ENCODE results near the gene GORASP2. TPM values are rescaled to one million over a fixed set of nuclear protein-coding genes. Genes with fewer than 3 reads are reported as not detected.

The GORASP2 gene
- total RNA-seq, result 117 to 126 TPM (median 125 TPM) in 3 replicates
- long read RNA-seq, transcript GORASP2-201 (10 exons, 3,173 nt), result major isoform, 324 of 357 reads
- long read RNA-seq, partial matches to known transcripts, result 2 of 357 reads
- long read RNA-seq, other reads (novel, unspliced or antisense), result 28 of 357 reads

- peak; percentile 93 for TF ChIP-seq CTCF (IDR thresholded peaks at IDR 0.05)
- DNase-seq (ENCODE audit: low spot score), result peak; percentile 99
- Mint-ChIP-seq H3K36me3 (ENCODE audit: low read depth) (peaks cover 3% of the 10 kb centered on the region), H3K4me1 (ENCODE audit: low read depth) (peaks cover 44% of the 10 kb centered on the region), H3K27me3 (ENCODE audit: low read depth) (no peaks in the 10 kb centered on the region), H3K9me3 (ENCODE audit: low read depth) (no peaks in the 10 kb centered on the region), H3K4me3 (ENCODE audit: unreplicated experiment) (peak within 1 kb of the TSS; percentile 97), H3K27ac (ENCODE audit: unreplicated experiment) (peak within 1 kb of the TSS; percentile 97)
These were observed at the start of gene GORASP2 for GRCh38 chr2:170928824-170929685. GORASP2 (plus strand) TSS chr2:170929253; CDS start chr2:170929341, 88 bp downstream.

- Mint-ChIP-seq H3K27me3 (ENCODE audit: low read depth) (peaks cover 25% of the 10 kb centered on the region), H3K4me3 (ENCODE audit: unreplicated experiment) (no peak overlapping the region), H3K4me1 (ENCODE audit: low read depth) (no peaks in the 10 kb centered on the region)
These were observed 47.2 kb upstream of the GORASP2 start for GRCh38 chr2:170881840-170882239.

GRCh38 chr2:170882758-170883157 lies 46.3 kb upstream of the GORASP2 start:
- Mint-ChIP-seq H3K4me3 (ENCODE audit: unreplicated experiment) (no peak overlapping the region), H3K9me3 (ENCODE audit: low read depth) (no peaks in the 10 kb centered on the region)
- no peak for DNase-seq (ENCODE audit: low spot score)

More at GRCh38 chr2:170881840-170882239, 47.2 kb upstream of the GORASP2 start:
- Mint-ChIP-seq H3K27ac (ENCODE audit: unreplicated experiment) (no peak overlapping the region), H3K36me3 (ENCODE audit: low read depth) (no peaks in the 10 kb centered on the region), H3K9me3 (ENCODE audit: low read depth) (no peaks in the 10 kb centered on the region)
- DNase-seq (ENCODE audit: low spot score), result no peak
- no peak for TF ChIP-seq CTCF (IDR thresholded peaks at IDR 0.05)

GRCh38 chr2:170883683-170884082 lies 45.4 kb upstream of the GORASP2 start:
- Mint-ChIP-seq H3K27ac (ENCODE audit: unreplicated experiment) (no peak overlapping the region), H3K9me3 (ENCODE audit: low read depth) (no peaks in the 10 kb centered on the region), H3K27me3 (ENCODE audit: low read depth) (peaks cover 25% of the 10 kb centered on the region), H3K36me3 (ENCODE audit: low read depth) (no peaks in the 10 kb centered on the region), H3K4me3 (ENCODE audit: unreplicated experiment) (no peak overlapping the region), H3K4me1 (ENCODE audit: low read depth) (no peaks in the 10 kb centered on the region)
- no peak for DNase-seq (ENCODE audit: low spot score)
- no peak for TF ChIP-seq CTCF (IDR thresholded peaks at IDR 0.05)

More at GRCh38 chr2:170882758-170883157, 46.3 kb upstream of the GORASP2 start:
- Mint-ChIP-seq H3K27ac (ENCODE audit: unreplicated experiment) (no peak overlapping the region), H3K4me1 (ENCODE audit: low read depth) (no peaks in the 10 kb centered on the region), H3K36me3 (ENCODE audit: low read depth) (no peaks in the 10 kb centered on the region), H3K27me3 (ENCODE audit: low read depth) (peaks cover 25% of the 10 kb centered on the region)
- no peak for TF ChIP-seq CTCF (IDR thresholded peaks at IDR 0.05)

GRCh38 chr2:170885130-170885791 lies 43.8 kb upstream of the GORASP2 start:
- H3K4me3 Mint-ChIP-seq (ENCODE audit: unreplicated experiment), result no peak overlapping the region
- H3K36me3 Mint-ChIP-seq (ENCODE audit: low read depth), result no peaks in the 10 kb centered on the region
- TF ChIP-seq CTCF (IDR thresholded peaks at IDR 0.05), result no peak
- H3K27me3 Mint-ChIP-seq (ENCODE audit: low read depth), result peaks cover 28% of the 10 kb centered on the region
- no peaks in the 10 kb centered on the region for H3K9me3 Mint-ChIP-seq (ENCODE audit: low read depth)
- no peaks in the 10 kb centered on the region for H3K4me1 Mint-ChIP-seq (ENCODE audit: low read depth)
- H3K27ac Mint-ChIP-seq (ENCODE audit: unreplicated experiment), result no peak overlapping the region
- no peak for DNase-seq (ENCODE audit: low spot score)
